Naive B cell (primary cell): Measurements from ENCODE around the gene FRMD6. TPM values are rescaled to one million over a fixed set of nuclear protein-coding genes. Genes with fewer than 3 reads are reported as not detected.

Experiments used
- ATAC-seq, 2 donors: fragments of 150-1000 bp; cut with Tn5 transposase; 2 replicates each; pipeline ENCODE4 v1.10.0; 2021; ENCODE audit warnings: low read depth in 2 of 2, mild to moderate bottlenecking in 2 of 2, moderate library complexity in 2 of 2
- DNase-seq: peaks from one replicate; pipeline ENCODE4 v3.0.0; 2022
- H3K27ac Mint-ChIP-seq, 6 donors: one replicate each; pipeline ENCODE4 v1.8.0; 2020 to 2022; ENCODE audit warnings: mild to moderate bottlenecking in 6 of 6, mixed read lengths in 6 of 6, moderate library complexity in 5 of 6, inconsistent platforms in 2 of 6
- H3K27me3 Mint-ChIP-seq, 3 donors: one replicate each; pipeline ENCODE4 v1.8.0; 2021 to 2022; ENCODE audit warnings: mixed read lengths in 3 of 3, mild to moderate bottlenecking in 1 of 3
- H3K36me3 Mint-ChIP-seq, 2 donors: one replicate each; pipeline ENCODE4 v1.8.0; 2020 to 2022; ENCODE audit warnings: mixed read lengths in 2 of 2, inconsistent platforms in 1 of 2, mild to moderate bottlenecking in 1 of 2
- H3K4me1 Mint-ChIP-seq, 3 donors: one replicate each; pipeline ENCODE4 v1.8.0; 2020 to 2022; ENCODE audit warnings: mixed read lengths in 3 of 3, inconsistent platforms in 1 of 3, mild to moderate bottlenecking in 1 of 3, moderate library complexity in 1 of 3
- H3K4me3 Mint-ChIP-seq, 8 donors: one replicate each; pipeline ENCODE4 v1.8.0; 2020 to 2022; ENCODE audit warnings: mild to moderate bottlenecking in 8 of 8, mixed read lengths in 8 of 8, moderate library complexity in 8 of 8, inconsistent platforms in 2 of 8
- H3K9me3 Mint-ChIP-seq, 7 donors: one replicate each; pipeline ENCODE4 v1.8.0; 2020 to 2022; ENCODE audit warnings: mixed read lengths in 7 of 7, mild to moderate bottlenecking in 5 of 7, inconsistent platforms in 2 of 7, moderate library complexity in 1 of 7
- polyA plus RNA-seq, 6 donors: library from polyadenylated mRNA; unstranded; fragments of 300-500 nt; fragmentation: Illumina TruSeq; gene quantifications; one replicate each; pipeline ENCODE4 v1.2.3, GENCODE V29; 2021; ENCODE audit warnings: low read depth in 6 of 6

The FRMD6 gene
- polyA plus RNA-seq, 6 donors from 2014 or later: 0.36 to 0.44 TPM; not detected in 4

GRCh38 chr14:51658441-51659173 is 6.9 kb downstream of the FRMD6 start:
- Mint-ChIP-seq H3K27ac (no peak overlapping the region), H3K4me1 (no peaks in the 10 kb centered on the region), H3K36me3 (no peaks in the 10 kb centered on the region), H3K27me3 (peaks cover 38 to 63% (median 46%) of the 10 kb centered on the region in 3 donors), H3K9me3 (peaks cover 0 to 3% (median 0%) of the 10 kb centered on the region in 7 donors), H3K4me3 (no peak overlapping the region)
- no peak for DNase-seq
- ATAC-seq: no peak

- H3K9me3 Mint-ChIP-seq: peaks cover 0 to 3% (median 0%) of the 10 kb centered on the region in 7 donors
- no peaks in the 10 kb centered on the region for H3K4me1 Mint-ChIP-seq
- H3K4me3 Mint-ChIP-seq: no peak overlapping the region
- H3K36me3 Mint-ChIP-seq: peaks cover 0 to 3% of the 10 kb centered on the region in 2 donors
- peaks cover 24 to 45% (median 38%) of the 10 kb centered on the region in 3 donors for H3K27me3 Mint-ChIP-seq
- ATAC-seq (no peak), DNase-seq (no peak)
- no peak overlapping the region for H3K27ac Mint-ChIP-seq
These were observed 9.0 kb downstream of the FRMD6 start for GRCh38 chr14:51660741-51661140.

GRCh38 chr14:51661504-51661903 is 9.8 kb downstream of the FRMD6 start:
- H3K4me3 Mint-ChIP-seq: no peak overlapping the region
- ATAC-seq (no peak), DNase-seq (no peak)
- H3K27me3 Mint-ChIP-seq: peaks cover 20 to 42% (median 33%) of the 10 kb centered on the region in 3 donors
- H3K4me1 Mint-ChIP-seq: no peaks in the 10 kb centered on the region
- H3K9me3 Mint-ChIP-seq: peaks cover 0 to 4% (median 0%) of the 10 kb centered on the region in 7 donors
- peaks cover 0 to 7% of the 10 kb centered on the region in 2 donors for H3K36me3 Mint-ChIP-seq
- no peak overlapping the region for H3K27ac Mint-ChIP-seq

GRCh38 chr14:51663783-51664326 is 12.1 kb downstream of the FRMD6 start:
- Mint-ChIP-seq H3K27me3 (peaks cover 5 to 24% (median 14%) of the 10 kb centered on the region in 3 donors), H3K4me1 (no peaks in the 10 kb centered on the region), H3K9me3 (peaks cover 0 to 4% (median 0%) of the 10 kb centered on the region in 7 donors), H3K36me3 (peaks cover 0 to 7% of the 10 kb centered on the region in 2 donors), H3K27ac (no peak overlapping the region), H3K4me3 (peak overlapping the region in 1 of 8 donors; percentile 35)
- DNase-seq: no peak
- no peak for ATAC-seq

- ATAC-seq: no peak
- Mint-ChIP-seq H3K4me1 (no peaks in the 10 kb centered on the region), H3K9me3 (peaks cover 0 to 4% (median 0%) of the 10 kb centered on the region in 7 donors), H3K27ac (no peak overlapping the region), H3K4me3 (no peak overlapping the region), H3K27me3 (peaks cover 0 to 8% (median 3%) of the 10 kb centered on the region in 3 donors), H3K36me3 (peaks cover 0 to 7% of the 10 kb centered on the region in 2 donors)
- no peak for DNase-seq
These were observed 14.4 kb downstream of the FRMD6 start for GRCh38 chr14:51666070-51666469.

- H3K4me1 Mint-ChIP-seq: no peaks in the 10 kb centered on the region
These were observed 15.1 kb downstream of the FRMD6 start for GRCh38 chr14:51666826-51667225.

GRCh38 chr14:51668870-51669269 is 17.2 kb downstream of the FRMD6 start:
- H3K27ac Mint-ChIP-seq: no peak overlapping the region
- DNase-seq (no peak), ATAC-seq (no peak)
- peaks cover 0 to 9% (median 0%) of the 10 kb centered on the region in 3 donors for H3K27me3 Mint-ChIP-seq
- no peak overlapping the region for H3K4me3 Mint-ChIP-seq
- peaks cover 0 to 7% of the 10 kb centered on the region in 2 donors for H3K36me3 Mint-ChIP-seq
- H3K4me1 Mint-ChIP-seq: no peaks in the 10 kb centered on the region
- H3K9me3 Mint-ChIP-seq: peaks cover 0 to 4% (median 0%) of the 10 kb centered on the region in 7 donors

More at GRCh38 chr14:51666826-51667225, 15.1 kb downstream of the FRMD6 start:
- peaks cover 0 to 4% (median 0%) of the 10 kb centered on the region in 7 donors for H3K9me3 Mint-ChIP-seq
- peaks cover 0 to 7% of the 10 kb centered on the region in 2 donors for H3K36me3 Mint-ChIP-seq
- H3K27ac Mint-ChIP-seq: no peak overlapping the region
- no peak overlapping the region for H3K4me3 Mint-ChIP-seq
- DNase-seq: no peak
- no peak for ATAC-seq
- H3K27me3 Mint-ChIP-seq: peaks cover 0 to 5% (median under 1%) of the 10 kb centered on the region in 3 donors

GRCh38 chr14:51674294-51675002 is 22.7 kb downstream of the FRMD6 start:
- Mint-ChIP-seq H3K36me3 (no peaks in the 10 kb centered on the region), H3K4me1 (no peaks in the 10 kb centered on the region), H3K4me3 (no peak overlapping the region), H3K9me3 (no peaks in the 10 kb centered on the region), H3K27ac (no peak overlapping the region), H3K27me3 (peaks cover 0 to 9% (median 9%) of the 10 kb centered on the region in 3 donors)
- DNase-seq (no peak), ATAC-seq (no peak)

- H3K4me3 Mint-ChIP-seq: no peak overlapping the region
These were observed 24.8 kb downstream of the FRMD6 start for GRCh38 chr14:51676549-51676948.

GRCh38 chr14:51677266-51677665 is 25.6 kb downstream of the FRMD6 start:
- no peaks in the 10 kb centered on the region for H3K4me1 Mint-ChIP-seq
- no peak overlapping the region for H3K27ac Mint-ChIP-seq
- no peak for ATAC-seq
- H3K4me3 Mint-ChIP-seq: no peak overlapping the region
- DNase-seq: no peak
- H3K36me3 Mint-ChIP-seq: no peaks in the 10 kb centered on the region
- H3K9me3 Mint-ChIP-seq: no peaks in the 10 kb centered on the region
- peaks cover 4 to 9% (median 5%) of the 10 kb centered on the region in 3 donors for H3K27me3 Mint-ChIP-seq

More at GRCh38 chr14:51676549-51676948, 24.8 kb downstream of the FRMD6 start:
- H3K4me1 Mint-ChIP-seq: no peaks in the 10 kb centered on the region
- no peak overlapping the region for H3K27ac Mint-ChIP-seq
- ATAC-seq (no peak), DNase-seq (no peak)
- no peaks in the 10 kb centered on the region for H3K36me3 Mint-ChIP-seq
- H3K9me3 Mint-ChIP-seq: no peaks in the 10 kb centered on the region
- H3K27me3 Mint-ChIP-seq: peaks cover 5 to 9% (median 6%) of the 10 kb centered on the region in 3 donors

- Mint-ChIP-seq H3K27ac (no peak overlapping the region), H3K36me3 (no peaks in the 10 kb centered on the region), H3K9me3 (no peaks in the 10 kb centered on the region), H3K4me1 (no peaks in the 10 kb centered on the region), H3K4me3 (no peak overlapping the region), H3K27me3 (peaks cover 4 to 12% (median 5%) of the 10 kb centered on the region in 3 donors)
- DNase-seq (no peak), ATAC-seq (no peak)
These were observed 26.0 kb downstream of the FRMD6 start for GRCh38 chr14:51677738-51678137.

GRCh38 chr14:51680031-51680430 is 28.3 kb downstream of the FRMD6 start:
- H3K4me3 Mint-ChIP-seq: no peak overlapping the region
- H3K27me3 Mint-ChIP-seq: peaks cover 0 to 8% (median 5%) of the 10 kb centered on the region in 3 donors
- H3K4me1 Mint-ChIP-seq: no peaks in the 10 kb centered on the region
- no peak for DNase-seq
- ATAC-seq: no peak
- H3K9me3 Mint-ChIP-seq: no peaks in the 10 kb centered on the region
- no peak overlapping the region for H3K27ac Mint-ChIP-seq
- no peaks in the 10 kb centered on the region for H3K36me3 Mint-ChIP-seq

GRCh38 chr14:51681411-51681810 is 29.7 kb downstream of the FRMD6 start:
- no peak overlapping the region for H3K4me3 Mint-ChIP-seq
- no peak overlapping the region for H3K27ac Mint-ChIP-seq
- no peaks in the 10 kb centered on the region for H3K36me3 Mint-ChIP-seq
- no peak for ATAC-seq
- no peaks in the 10 kb centered on the region for H3K9me3 Mint-ChIP-seq
- no peak for DNase-seq
- peaks cover 0 to 6% (median 5%) of the 10 kb centered on the region in 3 donors for H3K27me3 Mint-ChIP-seq
- no peaks in the 10 kb centered on the region for H3K4me1 Mint-ChIP-seq
